Naive thymus-derived CD4-positive, alpha-beta T cell (primary cell): Measurements from ENCODE around the gene MYH15. TPM values are rescaled to one million over a fixed set of nuclear protein-coding genes. Genes with fewer than 3 reads are reported as not detected.

Experiments used
- ATAC-seq: fragments of 150-1000 bp; cut with Tn5 transposase; 2 replicates; pipeline ENCODE4 v1.10.0; 2021; ENCODE audit warnings: mild to moderate bottlenecking, moderate library complexity
- CTCF ChIA-PET: fragments of 350-600 bp; sonication (Branson Sonifier 250); formaldehyde crosslinking; loops from one replicate; lab custom pipeline; 2021; ENCODE audit warnings: antibody characterized with exemption; lab: Charles Lee
- POLR2A ChIA-PET: fragments of 350-600 bp; sonication (Branson Sonifier 250); formaldehyde crosslinking; loops from one replicate; lab custom pipeline; 2021; ENCODE audit warnings: antibody characterized with exemption, inconsistent platforms; lab: Charles Lee
- DNase-seq, 9 donors: peaks; one replicate each; pipeline versions ENCODE4 v3.0.0 to v3.0.0-alpha.2; 2020 to 2022; ENCODE audit warnings: mixed read lengths in 1 of 9
- H3K27ac ChIP-seq: one replicate; pipeline ENCODE4 v1.7.0; 2013; ENCODE audit warnings: mild to moderate bottlenecking, low read depth, low read length, moderate library complexity
- H3K27me3 ChIP-seq, 2 donors: one replicate each; pipeline ENCODE4 v1.7.0; 2013; ENCODE audit warnings: low read length in 2 of 2, mild to moderate bottlenecking in 2 of 2, moderate library complexity in 2 of 2; ENCODE audit not compliant: control insufficient read depth in 2 of 2, insufficient read depth in 2 of 2
- H3K36me3 ChIP-seq, 3 experiments: 1 replicate in 2 of 3; 2 replicates in 1 of 3; pipeline ENCODE4 v1.7.0; 2013; ENCODE audit warnings: low read length in 3 of 3, mild to moderate bottlenecking in 3 of 3, moderate library complexity in 1 of 3; ENCODE audit not compliant: insufficient read depth in 3 of 3, control insufficient read depth in 2 of 3
- H3K4me1 ChIP-seq, 2 donors: one replicate each; pipeline ENCODE4 v1.7.0; 2013; ENCODE audit warnings: low read length in 2 of 2, mild to moderate bottlenecking in 2 of 2, moderate library complexity in 1 of 2; ENCODE audit not compliant: control insufficient read depth in 2 of 2, insufficient read depth in 2 of 2
- H3K4me3 ChIP-seq: 2 replicates; pipeline ENCODE4 v1.7.0; 2013; ENCODE audit warnings: mild to moderate bottlenecking, low read length
- H3K9me3 ChIP-seq, 3 experiments: 1 replicate in 2 of 3; 2 replicates in 1 of 3; pipeline ENCODE4 v1.7.0; 2013; ENCODE audit warnings: low read length in 3 of 3; ENCODE audit not compliant: control insufficient read depth in 2 of 3
- H3K27ac Mint-ChIP-seq, 9 donors: one replicate each; pipeline ENCODE4 v1.8.0; 2020 to 2022; ENCODE audit warnings: mixed read lengths in 9 of 9, mild to moderate bottlenecking in 8 of 9, moderate library complexity in 5 of 9, inconsistent platforms in 2 of 9
- H3K27me3 Mint-ChIP-seq, 5 donors: one replicate each; pipeline ENCODE4 v1.8.0; 2021 to 2022; ENCODE audit warnings: mixed read lengths in 5 of 5, mild to moderate bottlenecking in 1 of 5
- H3K36me3 Mint-ChIP-seq, 5 donors: one replicate each; pipeline ENCODE4 v1.8.0; 2020 to 2022; ENCODE audit warnings: mixed read lengths in 5 of 5, mild to moderate bottlenecking in 3 of 5, inconsistent platforms in 1 of 5
- H3K4me1 Mint-ChIP-seq, 7 donors: one replicate each; pipeline ENCODE4 v1.8.0; 2020 to 2022; ENCODE audit warnings: mixed read lengths in 7 of 7, mild to moderate bottlenecking in 3 of 7, inconsistent platforms in 1 of 7
- H3K4me3 Mint-ChIP-seq, 10 donors: one replicate each; pipeline ENCODE4 v1.8.0; 2020 to 2022; ENCODE audit warnings: mild to moderate bottlenecking in 10 of 10, mixed read lengths in 10 of 10, moderate library complexity in 6 of 10, inconsistent platforms in 2 of 10
- H3K9me3 Mint-ChIP-seq, 11 donors: one replicate each; pipeline ENCODE4 v1.8.0; 2020 to 2022; ENCODE audit warnings: mixed read lengths in 11 of 11, mild to moderate bottlenecking in 4 of 11, inconsistent platforms in 1 of 11, moderate library complexity in 1 of 11
- intact Hi-C, 2 donors: fragments of 100-400 bp; cut with micrococcal nuclease; formaldehyde crosslinking; loops; one replicate each; pipeline ENCODE4 v1.15.1; 2023
- polyA plus RNA-seq, 2 donors: library from polyadenylated mRNA; unstranded; fragments of 300-500 nt; fragmentation: Illumina TruSeq; gene quantifications; one replicate each; pipeline ENCODE4 v1.2.3, GENCODE V29; 2021
- total RNA-seq, 6 experiments: library from RNA in 5 of 6; stranded (reverse) in 5 of 6; gene quantifications; 1 replicate in 5 of 6; 2 replicates in 1 of 6; pipeline ENCODE4 v1.2.3 and lab custom pipeline; 2021 to 2026

MYH15 gene
- total and polyA plus RNA-seq, 7 experiments from 2014 or later = 0.05 to 0.29 (median 0.10) TPM; not detected in 3

DNA sequence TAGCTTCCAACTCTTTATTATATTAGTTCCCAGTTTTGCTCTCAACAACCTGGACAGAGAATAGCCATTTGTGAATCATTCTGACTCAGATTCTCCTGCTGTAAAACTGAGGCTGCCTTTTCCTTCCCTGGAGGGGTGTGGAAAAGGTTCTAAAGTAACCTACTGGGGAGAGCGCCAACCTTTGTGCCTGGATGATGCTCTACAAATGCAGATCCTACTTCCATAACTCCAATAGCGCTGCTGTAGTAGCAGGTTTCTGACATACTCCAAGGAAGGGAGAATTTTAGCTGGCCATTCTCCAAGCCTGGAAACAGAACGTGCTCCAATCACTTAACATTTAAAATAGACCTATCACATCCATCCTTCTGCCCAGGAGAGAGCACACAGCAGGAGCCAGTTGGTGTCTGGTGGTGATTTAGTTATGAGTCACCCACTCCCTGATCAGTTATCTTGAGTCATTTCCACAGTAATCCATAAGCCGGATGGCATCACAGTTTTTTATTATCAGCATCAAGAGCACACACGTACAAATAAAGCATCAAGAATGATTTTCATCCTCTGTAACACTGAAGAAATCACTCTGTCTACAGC is 38.3 kb downstream of the MYH15 start:
- Mint-ChIP-seq H3K36me3 (no peaks in the 10 kb centered on the region), H3K4me3 (no peak overlapping the region), H3K9me3 (no peaks in the 10 kb centered on the region), H3K27ac (no peak overlapping the region), H3K27me3 (peaks cover 0 to 16% (median 7%) of the 10 kb centered on the region in 5 donors), H3K4me1 (peaks cover 0 to 3% (median 0%) of the 10 kb centered on the region in 7 donors)
- DNase-seq (no peak), ATAC-seq (no peak)
- Histone ChIP-seq H3K4me3 (no peak overlapping the region), H3K27me3 (no peaks in the 10 kb centered on the region), H3K27ac (no peak overlapping the region), H3K36me3 (no peaks in the 10 kb centered on the region), H3K9me3 (no peaks in the 10 kb centered on the region), H3K4me1 (no peaks in the 10 kb centered on the region)
- ChIA-PET CTCF (no interaction called here), POLR2A (no interaction called here)
- intact Hi-C loops = loop anchor here in 1 of 2 donors (10.0 kb wide), 1 partner anchor 387 kb away; no protein-coding TSS in a partner anchor

DNA sequence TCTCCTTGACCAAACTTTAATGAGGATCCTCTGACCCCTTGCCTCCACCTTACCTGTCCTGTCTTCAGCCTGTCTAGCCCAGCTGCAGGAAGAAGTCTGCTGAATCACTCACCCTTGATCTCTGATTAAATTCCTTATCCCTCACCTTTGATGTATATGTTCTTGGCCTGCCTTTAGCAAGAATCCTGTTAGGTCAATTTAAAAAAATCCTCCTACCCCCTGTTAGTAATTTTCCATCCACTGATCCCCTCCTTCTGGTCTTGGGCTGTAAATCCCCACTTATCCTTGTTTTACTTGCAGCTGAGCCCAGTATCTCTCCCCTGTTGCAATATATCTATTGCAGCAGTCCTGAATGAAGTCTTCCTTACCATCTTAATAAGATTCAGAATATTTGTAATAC is 39.0 kb downstream of the MYH15 start:
- CTCF ChIA-PET = no interaction called here
- POLR2A ChIA-PET = no interaction called here
- no peak overlapping the region for H3K27ac ChIP-seq
- H3K27me3 ChIP-seq = no peaks in the 10 kb centered on the region
- no peaks in the 10 kb centered on the region for H3K36me3 Mint-ChIP-seq
- H3K4me3 ChIP-seq = no peak overlapping the region
- H3K4me3 Mint-ChIP-seq = no peak overlapping the region
- no peaks in the 10 kb centered on the region for H3K4me1 ChIP-seq
- intact Hi-C loops = loop anchor here in 1 of 2 donors (10.0 kb wide), 1 partner anchor 387 kb away; no protein-coding TSS in a partner anchor
- no peaks in the 10 kb centered on the region for H3K9me3 ChIP-seq
- H3K9me3 Mint-ChIP-seq = no peaks in the 10 kb centered on the region
- ATAC-seq = no peak
- peaks cover 0 to 3% (median 0%) of the 10 kb centered on the region in 7 donors for H3K4me1 Mint-ChIP-seq
- peaks cover 0 to 16% (median 7%) of the 10 kb centered on the region in 5 donors for H3K27me3 Mint-ChIP-seq
- DNase-seq = no peak
- no peaks in the 10 kb centered on the region for H3K36me3 ChIP-seq
- peak overlapping the region in 1 of 9 donors; percentile 6 for H3K27ac Mint-ChIP-seq

DNA sequence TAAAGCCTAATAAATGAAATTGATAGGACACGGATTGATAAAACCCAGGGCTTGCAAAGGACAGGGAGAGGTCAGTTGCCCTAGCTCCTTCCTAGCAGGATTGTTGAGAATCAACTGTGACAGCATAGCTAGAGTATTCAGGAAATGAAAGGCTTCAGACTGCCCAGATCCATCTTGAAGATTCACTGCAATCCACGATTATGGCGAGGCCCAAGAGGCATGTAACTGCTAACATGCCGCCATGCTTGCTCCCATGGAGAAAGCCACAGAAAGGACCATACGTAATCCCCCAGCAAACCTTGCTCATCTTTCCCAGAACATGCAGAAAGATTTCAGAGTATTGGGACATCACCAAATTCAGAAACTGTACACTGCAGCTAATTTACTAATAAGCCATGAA is 41.3 kb downstream of the MYH15 start:
- Mint-ChIP-seq H3K36me3 (no peaks in the 10 kb centered on the region), H3K4me1 (no peaks in the 10 kb centered on the region), H3K27ac (no peak overlapping the region), H3K4me3 (no peak overlapping the region), H3K27me3 (peaks cover 0 to 14% (median 4%) of the 10 kb centered on the region in 5 donors), H3K9me3 (no peaks in the 10 kb centered on the region)
- H3K27ac ChIP-seq = no peak overlapping the region
- H3K27me3 ChIP-seq = no peaks in the 10 kb centered on the region
- no peaks in the 10 kb centered on the region for H3K4me1 ChIP-seq
- intact Hi-C loops = no loop called here
- H3K9me3 ChIP-seq = no peaks in the 10 kb centered on the region
- POLR2A ChIA-PET = no interaction called here
- no peak for DNase-seq
- H3K4me3 ChIP-seq = no peak overlapping the region
- no peak for ATAC-seq
- CTCF ChIA-PET = interaction anchor here (0.8 kb wide), 1 partner anchor 316 kb away, joined by 3 read pairs; no protein-coding TSS in a partner anchor
- H3K36me3 ChIP-seq = no peaks in the 10 kb centered on the region

DNA sequence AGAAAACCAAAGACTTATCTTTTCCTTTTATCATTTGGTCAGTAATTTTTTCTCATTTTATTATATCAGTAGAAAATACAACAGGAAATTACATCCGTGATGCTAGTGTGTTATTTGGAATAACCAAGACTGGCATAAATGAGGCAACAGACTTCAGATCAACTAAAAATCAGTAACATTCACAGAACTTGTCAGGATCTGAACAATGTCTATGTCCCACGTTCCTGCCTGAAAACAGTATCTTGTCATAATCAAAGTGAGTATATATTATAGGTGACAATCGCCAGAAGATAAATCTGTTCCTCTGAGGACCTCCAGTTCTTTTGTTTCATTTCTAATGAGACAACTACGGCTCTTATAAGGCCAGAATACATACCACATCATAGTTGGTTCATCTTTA is 41.8 kb downstream of the MYH15 start:
- H3K4me3 ChIP-seq = no peak overlapping the region
- ATAC-seq (no peak), DNase-seq (no peak)
- ChIA-PET POLR2A (no interaction called here), CTCF (no interaction called here)
- Mint-ChIP-seq H3K36me3 (no peaks in the 10 kb centered on the region), H3K9me3 (no peaks in the 10 kb centered on the region), H3K27me3 (peaks cover 0 to 10% (median 4%) of the 10 kb centered on the region in 5 donors), H3K27ac (no peak overlapping the region), H3K4me1 (no peaks in the 10 kb centered on the region), H3K4me3 (no peak overlapping the region)
- intact Hi-C loops = no loop called here
- no peaks in the 10 kb centered on the region for H3K9me3 ChIP-seq
- H3K27ac ChIP-seq = no peak overlapping the region
- no peaks in the 10 kb centered on the region for H3K27me3 ChIP-seq
- no peaks in the 10 kb centered on the region for H3K4me1 ChIP-seq
- H3K36me3 ChIP-seq = no peaks in the 10 kb centered on the region

DNA sequence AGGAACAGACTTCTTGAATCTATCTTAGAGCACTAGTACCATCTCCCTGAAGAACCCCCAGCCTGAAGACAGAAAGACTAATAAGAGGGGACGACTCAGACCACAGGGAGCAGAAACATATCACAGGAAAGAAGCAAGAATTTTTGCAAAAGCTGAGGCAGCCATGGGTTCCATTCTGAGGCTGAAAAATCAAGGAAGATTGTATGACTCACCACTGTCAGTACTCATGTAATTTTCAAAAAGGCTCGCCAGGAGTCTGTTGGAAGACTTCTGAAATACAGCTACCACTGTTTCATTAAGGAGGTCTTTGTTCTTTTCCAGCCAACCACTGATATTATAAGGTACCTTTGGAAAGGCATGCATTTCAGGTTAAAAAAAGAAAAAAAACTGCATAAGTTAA is 47.5 kb downstream of the MYH15 start:
- peaks cover 0 to 11% (median 0%) of the 10 kb centered on the region in 5 donors for H3K27me3 Mint-ChIP-seq
- H3K27me3 ChIP-seq = no peaks in the 10 kb centered on the region
- CTCF ChIA-PET = no interaction called here
- no peaks in the 10 kb centered on the region for H3K9me3 Mint-ChIP-seq
- POLR2A ChIA-PET = no interaction called here
- intact Hi-C loops = no loop called here
- no peaks in the 10 kb centered on the region for H3K36me3 ChIP-seq
- no peak overlapping the region for H3K4me3 Mint-ChIP-seq
- no peaks in the 10 kb centered on the region for H3K36me3 Mint-ChIP-seq
- H3K27ac ChIP-seq = no peak overlapping the region
- no peak for ATAC-seq
- no peak overlapping the region for H3K27ac Mint-ChIP-seq
- no peaks in the 10 kb centered on the region for H3K4me1 Mint-ChIP-seq
- H3K4me3 ChIP-seq = no peak overlapping the region
- H3K9me3 ChIP-seq = no peaks in the 10 kb centered on the region
- H3K4me1 ChIP-seq = no peaks in the 10 kb centered on the region
- DNase-seq = no peak

DNA sequence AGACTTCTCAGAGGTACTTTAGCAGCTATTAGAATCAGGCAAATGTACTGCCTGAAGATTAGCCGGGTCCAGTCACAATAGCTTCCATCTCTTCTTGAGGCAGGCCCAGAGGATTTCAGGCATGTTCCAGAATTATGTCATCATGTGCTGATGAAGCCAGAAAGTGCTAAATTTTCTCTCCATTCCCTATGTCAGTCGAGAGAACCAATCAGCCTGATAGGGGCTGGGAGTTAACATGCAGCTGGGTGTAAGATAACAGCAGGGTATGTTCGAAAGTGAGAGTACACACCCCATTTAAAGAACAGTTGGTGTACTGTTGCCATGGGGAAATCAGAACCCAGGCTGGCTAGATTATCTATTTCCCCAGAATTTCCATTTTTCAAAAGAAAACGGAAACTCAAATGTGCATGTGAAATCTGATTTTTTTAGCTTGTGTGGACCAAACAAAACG is 48.7 kb downstream of the MYH15 start:
- intact Hi-C loops = no loop called here
- H3K27ac ChIP-seq = no peak overlapping the region
- no peaks in the 10 kb centered on the region for H3K27me3 ChIP-seq
- Mint-ChIP-seq H3K36me3 (no peaks in the 10 kb centered on the region), H3K27ac (no peak overlapping the region), H3K4me3 (no peak overlapping the region), H3K9me3 (no peaks in the 10 kb centered on the region), H3K27me3 (peaks cover 0 to 11% (median 2%) of the 10 kb centered on the region in 5 donors), H3K4me1 (no peaks in the 10 kb centered on the region)
- POLR2A ChIA-PET = no interaction called here
- no peaks in the 10 kb centered on the region for H3K9me3 ChIP-seq
- no peak for ATAC-seq
- CTCF ChIA-PET = interaction anchor here (0.7 kb wide), 1 partner anchor 12 kb away, joined by 3 read pairs; no protein-coding TSS in a partner anchor
- DNase-seq = no peak
- H3K4me1 ChIP-seq = no peaks in the 10 kb centered on the region
- H3K4me3 ChIP-seq = no peak overlapping the region
- H3K36me3 ChIP-seq = no peaks in the 10 kb centered on the region

DNA sequence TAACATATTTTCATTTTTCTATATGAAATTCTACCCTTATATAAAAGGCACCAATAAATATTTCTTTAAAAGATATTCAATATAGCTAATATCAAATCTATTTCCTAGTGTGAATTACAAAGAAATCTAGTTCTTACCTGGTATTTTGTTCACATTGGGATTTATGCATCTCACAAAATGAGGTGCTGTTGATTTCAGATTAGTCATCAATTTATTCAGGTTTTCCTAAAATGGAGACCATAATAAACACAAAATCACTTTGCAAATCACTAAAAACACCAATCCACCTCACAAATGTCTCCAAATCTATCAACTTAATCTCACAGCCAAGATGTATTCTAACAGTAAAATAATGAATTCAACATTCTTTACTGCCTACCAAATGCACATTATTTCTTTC is 51.2 kb downstream of the MYH15 start:
- intact Hi-C loops = no loop called here
- peaks cover 0 to 4% (median 0%) of the 10 kb centered on the region in 5 donors for H3K36me3 Mint-ChIP-seq
- no peak overlapping the region for H3K4me3 Mint-ChIP-seq
- DNase-seq (no peak), ATAC-seq (no peak)
- Histone ChIP-seq H3K4me3 (no peak overlapping the region), H3K9me3 (no peaks in the 10 kb centered on the region), H3K36me3 (no peaks in the 10 kb centered on the region), H3K4me1 (no peaks in the 10 kb centered on the region), H3K27me3 (peaks cover 0 to 4% of the 10 kb centered on the region in 2 donors), H3K27ac (no peak overlapping the region)
- peaks cover 0 to 8% (median 4%) of the 10 kb centered on the region in 11 donors for H3K9me3 Mint-ChIP-seq
- H3K4me1 Mint-ChIP-seq = no peaks in the 10 kb centered on the region
- POLR2A ChIA-PET = no interaction called here
- CTCF ChIA-PET = no interaction called here
- H3K27me3 Mint-ChIP-seq = peaks cover 0 to 11% (median 2%) of the 10 kb centered on the region in 5 donors
- no peak overlapping the region for H3K27ac Mint-ChIP-seq
